Sigmoid colon (tissue), 4 donors: ENCODE results near the gene SLC6A4.

Experiments
- CTCF ChIP-seq, 4 experiments: fragments of 450-650 bp in 3 of 4; fragments of 200-600 bp in 1 of 4; IDR thresholded peaks; one replicate each; pipeline ENCODE4 v1.5.1; 2016 to 2019; ENCODE audit warnings: antibody characterized with exemption in 4 of 4, mild to moderate bottlenecking in 3 of 4, moderate library complexity in 2 of 4
- EP300 ChIP-seq, 4 donors: sonication (generic); formaldehyde crosslinking; IDR thresholded peaks; one replicate each; pipeline ENCODE4 v1.6.1; 2017; ENCODE audit warnings: antibody characterized with exemption in 4 of 4
- POLR2A ChIP-seq, 2 donors: fragments of 450-650 bp; IDR thresholded peaks; one replicate each; pipeline ENCODE4 v1.6.1; 2016; ENCODE audit warnings: antibody characterized with exemption in 2 of 2, mild to moderate bottlenecking in 2 of 2, moderate library complexity in 2 of 2
- POLR2AphosphoS5 ChIP-seq, 4 donors: sonication (generic); formaldehyde crosslinking; IDR thresholded peaks; one replicate each; pipeline ENCODE4 v1.6.1; 2017; ENCODE audit warnings: antibody characterized with exemption in 4 of 4

- TF ChIP-seq CTCF (IDR thresholded peaks at IDR 0.05), result no peak
- TF ChIP-seq EP300 (IDR thresholded peaks at IDR 0.05), result no peak
- TF ChIP-seq POLR2A (IDR thresholded peaks at IDR 0.05), result no peak
- TF ChIP-seq POLR2AphosphoS5 (IDR thresholded peaks at IDR 0.05), result no peak
These were observed 7.5 kb upstream of the SLC6A4 start for GRCh38 chr17:30243002-30243401.
